Common myeloid progenitor, CD34-positive (primary cell): ENCODE results near the gene TBC1D1.

Source experiments
- CTCF ChIA-PET: fragments of 350-600 bp; sonication (Branson Sonifier 250); formaldehyde crosslinking; loops from one replicate; lab custom pipeline; 2021; ENCODE audit warnings: antibody characterized with exemption; lab: Charles Lee
- POLR2A ChIA-PET: fragments of 350-600 bp; sonication (Branson Sonifier 250); formaldehyde crosslinking; loops from one replicate; lab custom pipeline; 2021; ENCODE audit warnings: antibody characterized with exemption; lab: Charles Lee
- DNase-seq, 3 donors: peaks; one replicate each; pipeline versions ENCODE4 v3.0.0 to v3.0.0-alpha.2; 2013
- H3K27ac ChIP-seq, 2 experiments: 1 replicate in 1 of 2; 2 replicates in 1 of 2; pipeline ENCODE4 v1.7.0; 2013; ENCODE audit warnings: inconsistent platforms in 2 of 2, low read length in 2 of 2, mild to moderate bottlenecking in 2 of 2, low read depth in 1 of 2, moderate library complexity in 1 of 2; ENCODE audit not compliant: severe bottlenecking in 2 of 2, insufficient read depth in 1 of 2, poor library complexity in 1 of 2
- H3K27me3 ChIP-seq, 5 experiments: replicated peaks in 2 of 5; 1 replicate in 3 of 5; 2 replicates in 2 of 5; pipeline versions ENCODE4 v1.6.1 to v1.7.0; 2013; ENCODE audit warnings: low read length in 4 of 5, mild to moderate bottlenecking in 2 of 5, moderate library complexity in 2 of 5, inconsistent platforms in 1 of 5; ENCODE audit not compliant: insufficient read depth in 5 of 5, control insufficient read depth in 4 of 5
- H3K36me3 ChIP-seq, 4 experiments: 1 replicate in 2 of 4; 2 replicates in 2 of 4; pipeline versions ENCODE4 v1.6.1 to v1.7.0; 2013; ENCODE audit warnings: low read length in 3 of 4, control low read depth in 1 of 4, mild to moderate bottlenecking in 1 of 4; ENCODE audit not compliant: control insufficient read depth in 4 of 4, insufficient read depth in 4 of 4
- H3K4me1 ChIP-seq, 4 experiments: 1 replicate in 3 of 4; 2 replicates in 1 of 4; pipeline versions ENCODE4 v1.6.1 to v1.7.1; 2013; ENCODE audit warnings: low read length in 3 of 4, mild to moderate bottlenecking in 3 of 4, control low read depth in 1 of 4, inconsistent platforms in 1 of 4, moderate library complexity in 1 of 4; ENCODE audit not compliant: control insufficient read depth in 4 of 4, insufficient read depth in 4 of 4; ENCODE audit errors: control extremely low read depth in 1 of 4
- H3K4me3 ChIP-seq, 7 experiments: 1 replicate in 4 of 7; 2 replicates in 3 of 7; pipeline versions ENCODE4 v1.5.1 to v1.7.0; 2013; ENCODE audit warnings: mild to moderate bottlenecking in 7 of 7, low read length in 6 of 7, moderate library complexity in 6 of 7, inconsistent platforms in 2 of 7, low read depth in 2 of 7, control low read depth in 1 of 7; ENCODE audit not compliant: insufficient read depth in 4 of 7, control insufficient read depth in 1 of 7; ENCODE audit errors: extremely low read depth in 1 of 7
- H3K9me3 ChIP-seq, 5 experiments: 1 replicate in 4 of 5; 2 replicates in 1 of 5; pipeline versions ENCODE4 v1.6.1 to v1.7.1; 2013; ENCODE audit warnings: low read length in 4 of 5, mild to moderate bottlenecking in 2 of 5, inconsistent platforms in 1 of 5, low read depth in 1 of 5, moderate library complexity in 1 of 5; ENCODE audit not compliant: control insufficient read depth in 4 of 5, insufficient read depth in 2 of 5; ENCODE audit errors: control extremely low read depth in 1 of 5
- WGBS: methylation state at CpG from one replicate; pipeline ENCODE4 v1.1.5; 2013; ENCODE audit not compliant: insufficient coverage; 5-methylcytosine and 5-hydroxymethylcytosine counted together

The TBC1D1 gene

GRCh38 chr4:38149472-38149996, 258.6 kb downstream of the TBC1D1 start:
- no peaks in the 10 kb centered on the region for H3K36me3 ChIP-seq
- H3K4me1 ChIP-seq = peaks cover 5 to 16% (median 9%) of the 10 kb centered on the region in 4 experiments
- POLR2A ChIA-PET = no interaction called here
- H3K27me3 ChIP-seq = no peaks in the 10 kb centered on the region
- H3K27ac ChIP-seq = no peak overlapping the region
- no peak for DNase-seq
- H3K4me3 ChIP-seq = no peak overlapping the region
- CTCF ChIA-PET = interaction anchor here (1.0 kb wide), 1 partner anchor 11 kb away, joined by 3 read pairs; no protein-coding TSS in a partner anchor
- peaks cover 0 to 1% (median 0%) of the 10 kb centered on the region in 5 experiments for H3K9me3 ChIP-seq

GRCh38 chr4:38149997-38150671, 259.2 kb downstream of the TBC1D1 start:
- Histone ChIP-seq H3K4me1 (peaks cover 5 to 22% (median 15%) of the 10 kb centered on the region in 4 experiments), H3K27ac (no peak overlapping the region), H3K4me3 (no peak overlapping the region), H3K27me3 (no peaks in the 10 kb centered on the region), H3K36me3 (no peaks in the 10 kb centered on the region), H3K9me3 (peaks cover 0 to 1% (median 0%) of the 10 kb centered on the region in 5 experiments)
- DNase-seq = no peak
- WGBS = 94% methylated on average over 6 of the region's 8 CpGs
- CTCF ChIA-PET = interaction anchor here (0.9 to 1.1 kb wide), 3 partner anchors 10 to 27 kb away, joined by 3 to 4 read pairs (median 3); no protein-coding TSS in a partner anchor
- POLR2A ChIA-PET = no interaction called here

GRCh38 chr4:38150766-38151165, 259.9 kb downstream of the TBC1D1 start:
- Histone ChIP-seq H3K4me1 (peaks cover 5 to 23% (median 18%) of the 10 kb centered on the region in 4 experiments), H3K36me3 (no peaks in the 10 kb centered on the region), H3K4me3 (no peak overlapping the region), H3K9me3 (peaks cover 0 to 1% (median 0%) of the 10 kb centered on the region in 5 experiments), H3K27ac (no peak overlapping the region), H3K27me3 (no peaks in the 10 kb centered on the region)
- CTCF ChIA-PET = interaction anchor here (0.9 to 1.1 kb wide), 2 partner anchors 24 to 27 kb away, joined by 3 to 4 read pairs; no protein-coding TSS in a partner anchor
- POLR2A ChIA-PET = no interaction called here
- no peak for DNase-seq
- 92% methylated on average over 4 of the region's 5 CpGs for WGBS

DNA sequence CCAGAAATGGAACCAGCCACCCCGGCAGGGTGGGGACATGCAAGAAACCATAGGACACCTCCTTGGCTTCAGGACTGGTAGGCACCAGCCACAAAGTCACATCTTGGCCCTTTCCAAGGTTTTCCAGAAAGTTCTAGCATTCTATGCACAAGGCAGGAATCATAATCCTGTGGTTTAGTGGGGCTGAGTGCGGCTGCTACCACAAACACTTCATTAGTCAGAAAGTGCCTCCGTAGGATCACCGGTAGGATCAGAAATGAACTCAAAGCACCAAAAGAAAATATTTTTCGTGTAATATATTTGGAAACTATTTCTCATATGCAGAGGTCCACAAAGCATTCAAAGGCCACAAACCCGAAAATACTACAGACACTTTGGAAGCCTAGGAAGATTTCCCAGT, 261.0 kb downstream of the TBC1D1 start:
- ChIA-PET CTCF (interaction anchor here (5.9 kb wide), 1 partner anchor 24 kb away, joined by 27 read pairs; no protein-coding TSS in a partner anchor), POLR2A (no interaction called here)
- no peaks in the 10 kb centered on the region for H3K27me3 ChIP-seq
- no peak overlapping the region for H3K4me3 ChIP-seq
- H3K9me3 ChIP-seq = peaks cover 0 to 1% (median 0%) of the 10 kb centered on the region in 5 experiments
- H3K27ac ChIP-seq = no peak overlapping the region
- H3K4me1 ChIP-seq = peaks cover 5 to 23% (median 18%) of the 10 kb centered on the region in 4 experiments
- no peak for DNase-seq
- 100% methylated on average over 4 of the region's 6 CpGs for WGBS
- no peaks in the 10 kb centered on the region for H3K36me3 ChIP-seq

GRCh38 chr4:38152305-38152704, 261.4 kb downstream of the TBC1D1 start:
- ChIA-PET POLR2A (interaction anchor here (1.5 kb wide), 1 partner anchor 10 kb away, joined by 3 read pairs; no protein-coding TSS in a partner anchor), CTCF (interaction anchor here (1.3 to 5.9 kb wide), 4 partner anchors 18 to 83 kb away, joined by 3 to 27 read pairs (median 4); no protein-coding TSS in a partner anchor)
- Histone ChIP-seq H3K4me3 (no peak overlapping the region), H3K36me3 (no peaks in the 10 kb centered on the region), H3K9me3 (peaks cover 0 to 1% (median 0%) of the 10 kb centered on the region in 5 experiments), H3K27ac (no peak overlapping the region), H3K4me1 (peaks cover 5 to 23% (median 18%) of the 10 kb centered on the region in 4 experiments), H3K27me3 (no peaks in the 10 kb centered on the region)
- WGBS = no CpG with 5 or more reads among the region's 1 CpG
- no peak for DNase-seq

DNA sequence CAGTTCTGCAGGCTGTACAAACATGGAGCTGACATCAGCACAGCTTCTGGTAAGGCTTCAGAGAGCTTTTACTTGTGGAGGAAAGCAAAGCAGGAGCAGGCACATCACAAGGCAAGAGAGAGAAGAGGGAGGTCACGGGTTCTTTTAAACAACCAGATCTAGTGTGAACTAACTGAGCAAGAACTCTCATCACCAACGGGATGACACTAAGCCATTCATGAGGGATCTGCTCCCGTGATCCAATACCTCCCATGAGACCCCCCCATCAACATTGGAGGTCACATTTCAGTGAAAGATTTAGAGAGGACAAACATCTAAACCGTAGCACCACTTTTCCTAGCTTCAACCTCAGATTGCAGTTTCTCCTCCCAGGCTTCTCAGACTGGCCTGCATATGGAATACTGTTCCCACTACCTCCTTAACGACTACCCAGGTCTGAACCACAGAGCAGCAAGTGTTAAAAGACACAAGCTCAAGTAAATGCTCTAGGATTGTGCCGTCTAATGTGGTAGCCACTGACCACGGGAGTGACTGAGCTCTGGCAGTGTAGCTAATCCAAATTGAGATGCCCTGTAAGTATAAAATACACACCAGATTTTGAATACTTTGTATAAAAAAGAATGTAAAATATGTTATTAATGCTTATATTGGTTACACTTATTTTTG, 262.0 kb downstream of the TBC1D1 start:
- Histone ChIP-seq H3K4me1 (peaks cover 5 to 23% (median 18%) of the 10 kb centered on the region in 4 experiments), H3K4me3 (no peak overlapping the region), H3K36me3 (no peaks in the 10 kb centered on the region), H3K27me3 (no peaks in the 10 kb centered on the region), H3K9me3 (peaks cover 0 to 1% (median 0%) of the 10 kb centered on the region in 5 experiments), H3K27ac (no peak overlapping the region)
- ChIA-PET CTCF (interaction anchor here (1.3 to 5.9 kb wide), 4 partner anchors 18 to 84 kb away, joined by 3 to 27 read pairs (median 4); no protein-coding TSS in a partner anchor), POLR2A (interaction anchor here (1.5 kb wide), 1 partner anchor 10 kb away, joined by 3 read pairs; no protein-coding TSS in a partner anchor)
- DNase-seq = no peak
- WGBS = 95% methylated on average over 4 of the region's 7 CpGs
